ENCODE results near the gene LRRC36.
"Not testable (repeated sequence)": the region's sequence is repeated elsewhere in the genome, so short reads cannot be mapped to it uniquely, and the experiment has no call there.

Gene LRRC36

GRCh38 chr16:67403976-67404555, 77.5 kb downstream of the LRRC36 start:
- no peak for DNase-seq (ENCODE audit: low spot score)

- no peak for DNase-seq (ENCODE audit: low spot score)
Observed at GRCh38 chr16:67404740-67405226, 78.2 kb downstream of the LRRC36 start.

- no peak for DNase-seq (ENCODE audit: low spot score)
Observed at GRCh38 chr16:67405336-67405735, 78.7 kb downstream of the LRRC36 start.

- DNase-seq (ENCODE audit: low spot score), result peak; percentile 92
Observed at GRCh38 chr16:67406111-67406971, 79.7 kb downstream of the LRRC36 start.

- DNase-seq (ENCODE audit: low spot score), result no peak
Observed at GRCh38 chr16:67407176-67407787, 80.7 kb downstream of the LRRC36 start.

- no peak for DNase-seq (ENCODE audit: low spot score)
Observed at GRCh38 chr16:67407788-67408452, 81.3 kb downstream of the LRRC36 start.

GRCh38 chr16:67409631-67410030, 83.0 kb downstream of the LRRC36 start:
- no peak for DNase-seq (ENCODE audit: low spot score)

- DNase-seq (ENCODE audit: low spot score), result no peak
Observed at GRCh38 chr16:67411339-67411738, 84.7 kb downstream of the LRRC36 start.

GRCh38 chr16:67412294-67412693, 85.7 kb downstream of the LRRC36 start:
- DNase-seq (ENCODE audit: low spot score), result no peak

GRCh38 chr16:67413978-67414911, 87.6 kb downstream of the LRRC36 start:
- no peak for DNase-seq (ENCODE audit: low spot score)

- DNase-seq (ENCODE audit: low spot score), result not testable (repeated sequence)
Observed at GRCh38 chr16:67415421-67415820, 88.8 kb downstream of the LRRC36 start.

- peak; percentile 95 for DNase-seq (ENCODE audit: low spot score)
Observed at GRCh38 chr16:67415872-67416793, 89.5 kb downstream of the LRRC36 start, which contains the start of gene ZDHHC1. Gene ZDHHC1, minus strand, starts transcription at chr16:67416477. Its CDS starts 8,702 bp downstream, at chr16:67407775.

GRCh38 chr16:67417333-67418061, 90.9 kb downstream of the LRRC36 start:
- DNase-seq (ENCODE audit: low spot score), result no peak

GRCh38 chr16:67419502-67419901, 92.9 kb downstream of the LRRC36 start:
- no peak for DNase-seq (ENCODE audit: low spot score)

- DNase-seq (ENCODE audit: low spot score), result no peak
Observed at GRCh38 chr16:67419931-67420330, 93.3 kb downstream of the LRRC36 start.

GRCh38 chr16:67421030-67421429, 94.4 kb downstream of the LRRC36 start:
- no peak for DNase-seq (ENCODE audit: low spot score)

GRCh38 chr16:67423015-67423414, 96.4 kb downstream of the LRRC36 start:
- DNase-seq (ENCODE audit: low spot score), result no peak

GRCh38 chr16:67423611-67424260, 97.1 kb downstream of the LRRC36 start:
- no peak for DNase-seq (ENCODE audit: low spot score)

- no peak for DNase-seq (ENCODE audit: low spot score)
Observed at GRCh38 chr16:67424261-67424615, 97.6 kb downstream of the LRRC36 start.

All from AG08396 (cell line).